HS-27A (cell line): ENCODE data around the gene EYA4.
A peak's percentile ranks its signal among the peaks of the same experiment; 100 is the strongest.
"Not testable (repeated sequence)": the region's sequence is repeated elsewhere in the genome, so short reads cannot be mapped to it uniquely, and the experiment has no call there.

Source experiments
- DNase-seq: peaks from one replicate; pipeline ENCODE4 v3.0.0-alpha.2; 2012; ENCODE audit warnings: low read depth, missing footprints

The EYA4 gene

DNA sequence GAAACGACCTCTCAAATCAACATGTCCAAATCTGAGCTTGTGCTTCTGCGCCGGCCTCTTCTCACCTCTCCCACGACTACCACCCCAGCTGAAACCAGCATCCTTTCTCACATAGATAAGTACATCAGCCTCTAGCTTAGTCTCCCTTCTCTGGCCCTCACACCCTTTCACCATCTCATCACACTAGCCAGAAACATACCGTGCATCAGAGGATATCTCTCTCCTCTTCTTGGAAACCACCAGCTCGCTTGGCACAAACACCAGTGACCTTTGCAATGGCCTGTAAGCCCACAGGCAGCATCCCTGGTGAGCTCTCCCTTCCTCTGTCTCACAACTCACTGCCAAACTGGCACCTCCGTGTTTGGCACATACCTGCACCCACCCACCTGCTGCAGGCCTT lies 291.8 kb downstream of the EYA4 start:
- DNase-seq = no peak

DNA sequence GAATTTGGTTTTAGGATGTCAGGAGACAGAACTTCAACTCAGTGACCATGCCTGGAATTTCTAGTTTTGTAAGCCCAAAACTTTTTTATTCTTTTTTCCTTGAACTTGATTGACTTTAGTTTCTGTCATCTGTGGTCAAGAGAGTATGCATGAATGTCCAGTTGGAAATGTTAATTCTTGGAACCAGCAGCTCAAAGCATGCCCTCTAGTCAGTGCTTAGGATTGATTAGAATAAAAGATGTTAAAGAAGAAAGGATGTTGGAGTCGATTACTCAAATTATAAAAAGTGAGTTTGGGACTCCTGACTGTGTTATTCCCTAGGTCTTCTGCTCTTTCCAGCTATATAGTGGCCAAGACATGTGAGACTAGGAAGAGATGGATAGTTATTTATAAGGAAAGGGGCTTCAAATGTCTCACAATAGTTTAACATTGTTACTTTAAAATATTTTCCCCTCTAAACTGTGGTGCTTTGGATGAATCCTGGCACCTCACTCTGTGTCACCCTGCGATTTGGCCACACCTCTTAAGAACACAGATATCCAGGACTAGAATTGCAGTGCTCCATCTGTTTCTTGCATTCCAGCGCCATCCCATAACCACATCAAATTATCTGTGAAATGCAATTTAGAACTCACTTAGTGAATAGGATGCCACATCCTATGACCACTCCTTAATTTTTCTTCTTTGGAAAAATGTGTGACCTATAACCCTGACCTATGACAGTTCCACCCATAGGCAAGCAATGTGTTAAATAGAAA lies 298.5 kb downstream of the EYA4 start:
- DNase-seq = no peak

DNA sequence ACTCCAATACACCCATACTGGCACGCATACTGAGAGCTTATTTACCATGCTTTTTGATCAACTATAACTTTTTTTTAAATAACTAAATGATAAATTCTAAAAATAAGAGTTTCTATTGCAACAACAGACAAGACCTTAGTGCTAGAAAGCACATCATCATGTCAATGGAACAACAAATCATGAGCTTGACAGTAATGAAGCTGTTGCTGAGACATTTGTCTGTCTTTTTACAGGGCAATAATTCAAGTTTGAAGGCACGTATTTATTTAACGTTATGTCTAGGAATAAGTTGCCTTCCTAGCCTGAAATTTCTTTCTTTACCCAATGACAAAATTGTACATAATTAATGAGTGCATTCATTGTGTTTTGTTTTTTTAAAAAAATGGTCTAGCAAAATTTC lies 299.2 kb downstream of the EYA4 start:
- DNase-seq = no peak

GRCh38 chr6:133541040-133541439 lies 299.9 kb downstream of the EYA4 start:
- no peak for DNase-seq

GRCh38 chr6:133542056-133542821 lies 301.1 kb downstream of the EYA4 start:
- DNase-seq = no peak

- DNase-seq = no peak
Measured at GRCh38 chr6:133544419-133544818, 303.3 kb downstream of the EYA4 start.

DNA sequence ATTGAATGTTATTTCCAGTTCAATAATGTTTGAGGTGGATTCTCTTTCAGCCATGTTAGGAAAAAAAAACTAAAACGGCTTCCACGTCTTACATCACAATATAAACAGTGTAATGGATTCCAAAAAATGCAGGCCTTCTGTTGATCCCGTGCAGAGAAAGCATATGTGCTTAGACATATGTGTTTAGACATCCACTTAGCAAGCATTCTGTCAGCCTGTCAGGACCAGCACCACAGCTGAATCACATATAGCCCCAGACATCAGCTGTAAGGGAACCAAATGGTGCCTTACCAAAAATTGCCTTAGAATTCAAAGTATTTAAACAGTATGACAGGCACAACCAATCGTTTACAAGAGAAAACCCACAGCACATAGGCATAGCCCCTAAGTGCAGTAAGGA lies 304.9 kb downstream of the EYA4 start:
- DNase-seq = no peak

DNA sequence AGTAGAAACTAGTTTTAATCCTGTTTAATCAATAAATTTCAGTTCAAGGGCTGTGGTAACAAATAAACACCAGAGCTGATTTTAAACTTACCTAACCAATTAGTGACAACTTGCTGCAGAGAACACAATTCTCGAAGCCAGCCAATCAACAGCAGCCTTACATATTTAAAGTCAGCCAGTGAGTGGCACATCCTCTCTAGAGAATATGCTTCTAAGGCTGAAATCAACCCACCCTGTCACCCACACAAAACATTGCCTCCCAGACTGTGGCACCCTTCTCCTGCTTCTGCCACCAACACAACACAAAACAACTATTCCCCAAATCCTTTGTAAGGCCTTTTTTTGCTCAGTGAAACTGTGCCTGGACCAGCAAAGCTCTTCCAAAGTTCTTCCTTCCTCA lies 306.0 kb downstream of the EYA4 start:
- no peak for DNase-seq

GRCh38 chr6:133548423-133549159 lies 307.4 kb downstream of the EYA4 start:
- peak; percentile 77 for DNase-seq

DNA sequence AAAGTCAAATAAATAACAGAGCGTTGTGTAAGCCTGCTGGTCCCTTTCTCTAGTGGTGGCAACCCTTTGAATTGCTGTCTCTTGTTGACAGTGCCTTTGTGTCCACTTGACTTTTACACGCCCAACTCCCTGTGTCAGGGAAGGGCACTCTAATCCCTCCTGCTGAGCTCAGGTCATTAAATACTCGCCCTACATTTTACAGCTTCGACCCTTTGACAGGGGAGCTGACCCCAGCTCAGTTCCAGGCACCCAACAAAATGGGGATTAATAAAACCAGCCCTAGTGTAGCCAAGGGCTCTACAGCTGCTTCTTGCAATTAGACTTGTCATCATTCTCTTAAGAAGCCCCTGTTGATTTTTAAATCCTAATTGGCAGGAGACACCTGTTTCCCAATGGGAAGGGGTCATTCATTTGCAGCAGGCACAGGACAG lies 308.2 kb downstream of the EYA4 start:
- no peak for DNase-seq

- no peak for DNase-seq
Measured at GRCh38 chr6:133550026-133550425, 308.9 kb downstream of the EYA4 start.

DNA sequence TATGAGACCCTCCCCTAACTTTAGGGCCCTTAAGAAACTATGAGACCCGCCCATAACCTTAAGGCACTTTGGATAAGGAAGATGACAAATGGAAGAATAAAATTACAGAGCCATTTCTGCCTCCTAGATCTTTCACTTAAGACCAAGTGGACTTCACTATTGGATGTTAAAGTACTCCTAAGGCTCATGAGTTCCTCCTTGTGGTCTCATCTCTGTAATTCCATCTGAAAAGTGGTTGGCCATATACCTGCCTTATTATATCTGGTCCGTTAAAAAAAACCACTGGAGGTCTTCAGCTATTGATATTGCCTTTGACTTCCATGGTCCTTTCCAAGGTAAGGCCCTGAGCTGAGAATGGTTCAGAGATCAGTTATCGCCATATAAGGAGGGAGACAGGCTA lies 310.3 kb downstream of the EYA4 start:
- no peak for DNase-seq

DNA sequence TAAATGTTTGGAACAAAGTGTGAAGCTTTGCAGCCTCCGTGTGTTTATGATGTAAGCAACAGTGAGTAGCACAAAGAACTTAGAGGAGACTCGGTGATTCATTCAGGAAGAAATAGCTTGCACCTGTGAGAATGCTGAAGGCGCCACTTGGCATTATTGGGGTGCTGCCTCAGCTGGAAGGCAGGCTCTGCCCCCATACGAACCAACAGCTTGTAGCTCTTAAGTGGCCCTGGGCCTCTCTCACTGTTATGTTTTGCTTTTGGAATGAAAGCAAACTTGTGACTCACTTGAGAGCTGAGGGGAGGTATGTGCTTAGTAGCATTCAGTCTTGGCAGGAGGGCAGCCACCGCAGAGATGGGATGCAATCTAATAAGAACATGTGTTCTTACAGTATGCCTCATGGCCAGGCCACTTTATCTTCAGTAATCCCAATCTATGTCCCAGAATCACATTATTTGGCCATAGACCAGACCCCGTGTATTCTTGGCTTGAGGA lies 310.7 kb downstream of the EYA4 start:
- peak; percentile 97 for DNase-seq

- peak; percentile 62 for DNase-seq
Measured at GRCh38 chr6:133553652-133554051, 312.5 kb downstream of the EYA4 start.

GRCh38 chr6:133554121-133554520 lies 313.0 kb downstream of the EYA4 start:
- DNase-seq = not testable (repeated sequence)

GRCh38 chr6:133555685-133556084 lies 314.5 kb downstream of the EYA4 start:
- no peak for DNase-seq

GRCh38 chr6:133559926-133560325 lies 318.8 kb downstream of the EYA4 start:
- DNase-seq = no peak

- no peak for DNase-seq
Measured at GRCh38 chr6:133567636-133568035, 326.5 kb downstream of the EYA4 start.

GRCh38 chr6:133568970-133569889 lies 328.1 kb downstream of the EYA4 start:
- DNase-seq = peak; percentile 91

DNA sequence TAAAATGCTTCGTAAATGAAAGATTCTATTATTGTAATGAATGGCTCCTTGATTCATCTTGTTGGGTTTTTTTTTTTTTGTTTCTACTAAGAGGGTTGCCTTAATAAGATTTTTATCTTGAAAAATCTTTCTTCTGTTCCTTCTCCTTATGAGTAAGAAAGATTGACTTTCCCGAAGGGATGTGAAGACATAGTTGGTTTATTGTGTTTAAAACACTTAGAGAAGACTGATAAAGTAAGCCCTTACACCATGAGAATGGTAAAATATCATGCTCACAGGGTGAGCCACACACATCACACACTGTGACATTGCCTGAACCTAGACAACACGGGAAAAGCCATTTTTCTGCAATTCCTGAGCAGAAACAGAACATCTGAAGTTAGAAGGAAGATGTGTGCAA lies 330.5 kb downstream of the EYA4 start:
- no peak for DNase-seq

GRCh38 chr6:133577851-133578250 lies 336.7 kb downstream of the EYA4 start:
- DNase-seq = no peak
